GM18498 (cell line): ENCODE results near the gene CELSR1.
"Not testable (repeated sequence)": the region's sequence is repeated elsewhere in the genome, so short reads cannot be mapped to it uniquely, and the experiment has no call there.

ENCODE experiments used
- ATAC-seq: cut with Tn5 transposase; IDR thresholded peaks from one replicate; pipeline ENCODE4 v1.9.1; 2021; ENCODE audit warnings: mild to moderate bottlenecking, moderate library complexity; ENCODE audit not compliant: unreplicated experiment

CELSR1 gene

DNA sequence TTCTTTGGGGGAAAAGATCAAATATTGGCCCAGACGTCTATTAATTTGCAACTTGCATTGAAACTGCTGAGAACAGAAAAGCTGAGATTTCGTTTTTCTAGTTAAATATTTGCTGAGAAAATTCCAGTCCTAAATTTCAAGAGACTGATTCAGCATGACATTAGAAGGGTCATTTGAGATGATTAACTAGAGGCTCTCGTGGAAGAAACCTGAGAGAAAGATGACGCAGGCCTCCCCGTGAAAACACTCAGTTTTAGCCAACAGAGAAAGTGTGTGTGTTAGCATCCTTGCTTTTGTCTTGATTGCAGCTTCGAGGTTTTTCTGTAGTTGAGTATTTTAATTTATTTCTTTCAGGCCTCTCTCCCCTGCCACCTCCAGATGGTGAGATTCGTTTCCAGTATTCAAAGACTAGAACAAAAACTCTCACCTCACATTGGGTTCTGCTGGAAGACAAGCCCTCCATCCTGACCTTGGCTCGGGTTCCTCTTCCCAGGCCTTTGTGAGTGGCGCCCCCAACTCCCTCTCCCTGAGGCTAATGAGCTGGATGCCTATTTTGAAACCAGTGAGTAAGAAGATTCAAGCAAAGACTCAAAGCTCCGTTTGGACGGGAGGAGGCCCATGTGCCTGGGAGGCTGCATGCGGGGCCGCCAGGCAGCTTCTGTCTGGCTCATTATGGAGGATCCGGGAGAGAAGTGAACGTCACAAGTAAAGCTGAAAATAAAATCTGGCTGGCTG is 52.4 kb downstream of the CELSR1 start:
- ATAC-seq: no peak

DNA sequence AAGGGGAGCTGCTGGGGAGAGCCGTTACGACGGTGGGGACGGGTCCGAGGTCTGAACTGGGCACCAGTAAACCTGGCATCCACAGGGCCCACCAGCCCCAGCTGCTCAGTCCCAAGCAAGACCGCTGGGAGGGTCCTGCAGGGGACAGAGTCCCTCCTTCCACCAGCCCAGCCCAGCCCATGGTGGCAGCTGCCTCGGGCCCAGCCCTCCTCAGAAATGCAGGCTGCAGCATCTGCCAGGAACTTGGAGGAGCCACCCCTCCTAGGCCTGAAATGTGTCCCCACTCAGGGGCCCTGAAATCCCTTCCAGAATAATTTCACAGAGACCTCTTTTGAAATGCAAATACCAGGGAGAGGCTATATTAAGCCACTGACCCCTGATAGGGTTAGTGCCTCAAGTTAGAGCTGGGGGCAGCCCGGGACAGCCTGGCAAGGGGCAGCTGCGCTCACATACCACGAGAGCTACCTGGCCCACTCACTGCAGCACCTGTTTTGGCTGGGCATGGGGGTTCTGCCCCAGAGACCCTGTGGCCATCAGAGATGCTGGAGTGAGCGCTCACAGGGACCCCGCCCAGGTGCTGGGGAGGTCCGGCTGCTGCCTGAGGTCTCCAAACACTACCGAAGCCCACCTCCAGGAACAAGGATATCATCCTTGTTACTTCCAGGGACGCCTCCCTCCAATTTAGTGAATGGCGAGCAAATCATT is 53.1 kb downstream of the CELSR1 start:
- ATAC-seq: no peak

DNA sequence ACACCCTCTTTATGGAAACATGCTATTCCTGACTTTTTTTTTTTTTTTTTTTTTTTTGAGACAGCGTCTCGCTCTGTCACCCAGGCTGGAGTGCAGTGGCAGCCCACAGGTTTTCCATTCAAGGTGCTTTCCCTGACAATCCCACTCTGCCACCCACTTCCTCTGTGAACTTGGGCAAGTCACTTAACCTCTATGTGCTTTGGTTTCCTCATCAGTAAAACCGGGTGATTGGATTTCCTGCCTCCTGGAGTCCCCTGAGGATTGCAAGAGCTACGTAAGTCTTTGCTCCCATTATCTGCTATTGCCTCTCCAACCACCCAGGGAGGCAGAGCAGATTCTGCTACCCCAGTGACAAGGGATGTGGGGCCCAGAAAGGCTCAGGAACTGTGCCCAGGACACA is 54.1 kb downstream of the CELSR1 start:
- no peak for ATAC-seq

DNA sequence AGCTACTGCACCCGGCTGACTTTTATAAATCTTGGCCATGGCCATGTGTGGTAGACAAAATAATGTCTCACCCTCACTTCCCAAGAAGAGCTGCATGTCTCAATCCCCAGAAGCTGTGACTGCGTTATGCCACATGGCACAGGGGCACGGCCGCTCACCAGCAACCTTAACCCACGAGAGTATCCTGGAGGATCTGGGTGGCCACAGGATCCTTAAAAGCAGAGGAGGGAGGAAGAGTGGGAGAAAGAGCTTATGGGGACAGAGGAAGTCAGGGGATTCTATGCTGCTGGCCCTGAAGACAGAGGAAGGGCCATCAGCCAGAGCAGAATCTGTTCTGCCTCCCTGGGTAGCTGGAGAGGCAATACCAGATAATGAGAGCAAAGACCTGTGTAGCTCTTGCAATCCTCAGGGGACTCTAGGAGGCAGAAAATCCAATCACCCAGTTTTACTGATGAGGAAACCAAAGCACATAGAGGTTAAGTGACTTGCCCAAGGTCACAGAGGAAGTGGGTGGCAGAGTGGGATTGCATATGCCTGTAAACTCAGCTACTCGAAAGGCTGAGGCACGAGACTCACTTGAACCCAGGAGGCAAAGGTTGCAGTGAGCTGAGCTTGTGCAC is 55.3 kb downstream of the CELSR1 start:
- no peak for ATAC-seq

DNA sequence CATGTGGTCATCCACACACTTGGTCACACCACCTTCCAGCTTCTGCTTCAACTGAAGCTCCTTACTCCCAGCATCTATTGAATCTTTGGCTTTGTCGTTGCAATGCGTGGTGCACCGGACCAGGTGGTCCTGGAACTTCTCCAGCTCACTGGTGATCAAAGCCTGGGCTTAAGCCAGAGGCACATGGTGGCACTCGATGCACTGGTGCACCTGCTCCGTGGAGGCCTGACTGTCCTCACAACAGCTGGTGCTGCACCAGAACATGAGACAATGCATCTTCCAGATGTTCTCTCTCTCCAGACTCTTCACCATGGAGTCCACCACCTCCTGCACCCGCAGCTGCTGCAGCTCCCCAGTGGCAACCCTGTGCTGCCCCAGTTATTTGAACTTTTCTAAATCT is 56.0 kb downstream of the CELSR1 start:
- no peak for ATAC-seq

DNA sequence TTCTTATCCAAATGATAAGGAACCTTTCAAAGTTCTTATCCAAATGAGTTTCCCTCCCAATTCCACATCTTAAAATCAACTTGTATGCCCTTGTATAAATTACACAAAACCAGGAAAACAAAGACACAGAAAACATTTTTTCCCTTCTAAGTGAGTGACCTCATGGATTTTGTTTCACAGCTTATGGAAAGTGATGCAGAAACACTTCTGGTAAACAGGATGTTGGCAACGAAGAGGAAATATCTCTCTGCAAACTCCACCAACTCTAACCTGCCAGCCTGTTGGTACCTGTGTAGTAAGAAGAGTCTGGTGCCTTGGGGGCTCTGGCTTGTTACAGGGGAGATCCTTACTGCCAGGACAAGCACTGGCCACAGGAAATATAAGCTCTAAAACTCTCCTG is 57.0 kb downstream of the CELSR1 start:
- no peak for ATAC-seq

DNA sequence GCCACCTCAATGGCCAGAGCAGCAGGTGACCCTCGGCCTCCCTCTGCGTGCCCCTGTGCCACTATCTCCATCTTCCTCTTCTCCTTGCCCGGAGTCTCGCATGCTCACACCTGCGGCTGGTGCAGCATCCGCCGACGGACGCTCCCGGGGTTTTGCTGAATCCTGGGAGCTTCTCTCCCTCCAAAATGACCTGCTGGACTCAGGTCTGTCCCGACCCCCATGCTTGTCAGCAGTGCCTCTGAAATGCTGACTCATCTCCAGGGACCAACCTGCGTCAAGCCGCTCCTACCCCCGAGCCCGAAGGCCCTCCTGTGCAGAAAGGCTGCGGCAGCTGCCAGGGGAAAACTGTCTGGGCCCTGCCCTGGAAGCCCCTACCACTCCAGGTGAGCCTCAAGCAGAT is 58.4 kb downstream of the CELSR1 start:
- no peak for ATAC-seq

DNA sequence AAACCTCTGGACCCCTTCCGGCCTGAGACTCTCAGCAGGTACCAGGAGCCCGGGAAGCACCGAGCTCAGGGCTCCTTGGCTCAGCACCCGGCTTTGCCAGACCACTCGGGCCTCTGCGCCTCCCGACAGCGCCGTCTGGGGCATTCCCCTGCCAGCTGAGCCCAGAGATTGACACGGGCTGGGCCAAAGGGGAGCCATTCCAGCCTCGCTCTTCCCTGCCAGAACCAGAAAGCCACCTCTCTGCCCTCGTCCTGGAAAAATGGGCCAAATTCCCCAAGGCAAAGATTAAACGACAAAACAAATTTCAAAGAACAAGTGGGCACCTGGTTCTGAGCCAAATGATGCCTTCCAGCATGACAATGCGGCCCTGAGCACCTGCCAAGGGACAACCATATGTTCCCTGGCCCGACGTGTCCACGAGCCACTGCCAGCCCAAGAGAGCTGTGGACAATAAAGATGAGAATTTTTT is 59.3 kb downstream of the CELSR1 start:
- no peak for ATAC-seq

DNA sequence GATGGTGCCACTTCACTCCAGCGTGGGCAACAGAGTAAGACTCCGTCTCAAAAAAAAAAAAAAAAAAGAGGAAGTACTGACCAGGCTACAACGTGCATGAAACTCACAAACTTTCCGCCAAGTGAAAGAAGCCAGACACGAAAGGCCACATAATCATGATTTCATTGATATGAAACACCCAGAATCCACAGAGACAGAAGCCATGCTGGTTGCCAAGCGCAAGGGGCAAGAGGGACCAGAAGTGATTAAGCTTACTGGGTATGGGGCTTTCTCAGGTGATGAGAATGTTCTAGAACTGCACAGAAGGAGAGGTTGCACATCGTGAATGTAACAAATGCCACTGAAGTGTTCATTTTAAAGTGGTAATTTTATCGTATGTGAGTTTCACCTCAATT is 60.9 kb downstream of the CELSR1 start:
- no peak for ATAC-seq

DNA sequence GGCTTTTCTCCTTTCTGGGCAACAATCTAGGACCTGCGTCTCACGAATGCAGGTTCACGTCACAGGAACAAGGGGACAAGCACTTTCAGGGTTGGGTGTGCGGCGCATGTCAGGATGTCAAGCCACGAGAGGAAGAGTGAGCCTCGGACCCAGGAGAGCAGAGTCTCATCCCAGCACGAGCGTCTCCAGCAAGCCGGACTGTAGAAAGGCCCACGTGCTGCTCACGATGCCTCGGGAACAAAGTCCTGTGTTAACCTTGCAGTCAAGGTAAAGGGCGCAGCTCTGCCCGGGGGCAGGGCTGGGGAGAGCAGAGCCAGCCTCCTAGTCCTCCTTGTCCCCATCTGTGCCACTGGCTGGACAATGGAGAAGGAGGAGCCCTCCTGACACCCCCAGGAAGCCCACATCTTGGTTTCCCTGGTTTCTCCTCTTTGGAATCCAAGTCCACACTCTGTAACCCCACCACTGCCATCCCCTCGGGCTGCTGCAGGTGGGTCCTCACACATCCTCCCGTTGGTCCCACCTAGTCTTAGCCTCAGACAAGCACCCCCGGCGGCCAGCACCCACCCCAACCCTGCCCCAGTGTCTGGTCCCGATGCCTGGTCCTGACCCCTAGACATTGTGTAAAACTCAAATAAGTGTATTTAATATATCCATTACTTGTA is 63.4 kb downstream of the CELSR1 start:
- no peak for ATAC-seq

DNA sequence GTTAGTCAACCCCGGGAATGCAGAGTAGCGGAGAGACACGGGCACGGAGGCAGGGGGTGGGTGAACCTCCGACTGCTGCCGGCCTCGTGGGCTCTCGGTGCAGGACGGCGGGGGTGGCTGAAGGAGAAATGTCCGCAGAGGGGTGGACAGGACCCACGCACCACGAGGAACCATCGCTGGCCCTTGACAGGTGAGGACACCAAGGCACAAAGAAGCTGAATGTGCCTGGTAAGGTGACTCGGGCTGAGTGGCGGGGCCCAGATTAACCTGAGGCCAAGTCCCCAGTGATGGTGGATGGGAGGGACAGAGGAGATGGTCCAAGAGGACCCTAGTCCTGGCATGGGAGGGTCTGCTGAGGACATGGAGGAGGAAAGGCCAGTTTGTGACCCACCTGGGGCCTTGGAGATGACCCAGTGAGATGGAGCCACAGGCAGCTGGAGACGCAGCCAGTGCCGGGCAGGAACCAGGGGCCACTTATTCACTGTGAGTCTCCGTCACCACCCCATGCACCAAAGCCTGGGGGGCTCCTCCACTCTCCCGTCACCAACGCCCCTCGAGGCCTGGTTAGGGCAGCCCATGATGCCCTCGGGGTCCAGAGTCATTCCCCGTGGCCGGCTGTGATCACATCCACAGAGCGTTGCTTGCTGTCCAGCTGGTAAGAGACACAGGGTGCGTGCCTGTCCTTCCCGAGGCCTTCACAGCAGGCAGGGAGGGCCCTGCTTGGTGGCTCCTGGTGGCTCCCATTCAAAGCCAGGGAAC is 64.2 kb downstream of the CELSR1 start:
- no peak for ATAC-seq

DNA sequence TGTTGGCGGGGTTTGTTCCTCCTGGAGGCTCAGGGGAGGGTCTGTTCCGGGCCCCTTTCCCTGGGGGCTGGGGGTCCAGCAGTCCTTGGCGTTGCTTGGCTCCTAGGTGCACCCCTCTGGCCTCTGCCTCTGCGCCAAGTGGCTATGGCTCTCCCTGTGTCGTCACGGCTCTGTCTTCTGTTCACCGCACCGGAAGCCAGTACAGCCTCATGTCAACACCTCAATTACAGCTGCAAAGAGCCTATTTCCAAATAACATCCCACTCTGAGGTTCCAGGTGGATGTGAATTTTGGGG is 64.8 kb downstream of the CELSR1 start:
- ATAC-seq: no peak

DNA sequence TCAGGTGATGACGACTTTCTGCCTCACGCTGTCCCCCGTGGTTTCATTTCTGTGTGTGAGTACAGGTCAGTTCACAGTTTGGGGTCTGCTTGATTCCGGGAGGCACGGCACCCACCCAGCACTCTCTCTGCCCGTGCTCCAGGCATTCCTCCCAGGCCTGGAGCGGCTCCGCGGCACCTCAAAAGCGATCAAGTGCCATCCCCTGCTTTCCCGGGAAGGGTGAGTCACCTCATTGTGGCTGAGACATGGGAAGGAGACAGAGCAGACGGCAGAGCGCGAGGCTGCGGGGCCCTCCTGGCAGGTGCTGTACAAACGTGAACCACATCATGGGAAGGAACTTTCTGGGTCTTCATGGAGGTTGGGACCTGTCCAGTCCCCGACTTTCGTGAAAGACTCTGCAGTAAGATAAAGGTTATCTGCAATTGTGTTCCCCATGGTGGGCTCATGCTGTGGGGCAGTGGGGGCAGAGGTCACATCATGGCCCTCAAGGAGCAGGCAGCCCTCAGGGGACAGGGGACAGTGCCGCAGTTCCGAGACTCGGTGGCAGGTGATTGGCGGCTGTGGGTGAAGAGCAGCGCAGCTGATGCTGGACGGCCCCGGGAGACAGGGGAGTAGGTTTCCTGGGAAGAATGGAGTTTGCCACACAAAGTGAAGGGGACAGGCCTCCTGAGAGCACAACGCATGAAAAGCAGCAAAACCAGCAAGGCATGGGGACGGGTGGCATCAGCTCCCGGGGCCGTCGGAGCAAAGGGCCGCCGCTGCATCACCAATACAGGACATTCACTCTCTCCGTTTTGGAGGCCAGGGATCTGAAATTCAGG is 65.3 kb downstream of the CELSR1 start:
- no peak for ATAC-seq

DNA sequence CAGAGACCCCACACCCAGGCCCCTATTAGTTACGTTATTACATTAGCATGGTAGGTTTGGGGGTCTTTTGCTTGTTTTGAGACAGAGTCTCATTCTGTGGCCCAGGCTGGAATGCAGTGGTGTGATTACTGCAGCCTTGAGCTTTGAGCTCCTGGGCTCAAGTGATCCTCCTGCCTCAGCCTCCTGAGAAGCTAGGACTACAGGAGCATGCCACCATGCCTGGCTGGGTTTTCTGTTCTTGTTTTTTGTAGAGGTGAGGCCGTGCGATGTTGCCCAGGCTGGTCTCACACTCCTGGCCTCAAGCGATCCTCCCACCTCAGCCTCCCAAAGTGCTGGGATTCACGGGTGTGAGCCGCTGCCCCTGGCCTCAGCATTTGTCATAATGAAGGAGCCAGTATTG is 66.1 kb downstream of the CELSR1 start:
- not testable (repeated sequence) for ATAC-seq

DNA sequence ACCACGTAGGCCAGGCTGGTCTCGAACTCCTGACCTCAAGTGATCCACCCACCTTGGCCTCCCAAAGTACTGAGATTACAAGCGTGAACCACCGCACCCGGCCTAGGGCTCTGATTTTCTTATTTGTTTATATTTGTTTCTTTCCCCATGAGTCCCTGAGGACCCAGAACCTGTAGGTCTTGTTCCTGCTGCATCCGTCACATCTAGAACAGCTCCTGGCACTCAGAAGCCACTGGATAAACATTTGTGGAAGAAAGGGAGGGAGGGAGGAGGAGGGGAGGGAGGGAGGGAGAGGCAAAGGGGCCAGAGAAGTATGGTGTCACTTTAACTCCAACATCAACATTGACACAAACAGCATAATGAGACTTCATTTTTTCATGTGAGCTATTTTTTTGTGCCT is 67.7 kb downstream of the CELSR1 start:
- ATAC-seq: no peak

DNA sequence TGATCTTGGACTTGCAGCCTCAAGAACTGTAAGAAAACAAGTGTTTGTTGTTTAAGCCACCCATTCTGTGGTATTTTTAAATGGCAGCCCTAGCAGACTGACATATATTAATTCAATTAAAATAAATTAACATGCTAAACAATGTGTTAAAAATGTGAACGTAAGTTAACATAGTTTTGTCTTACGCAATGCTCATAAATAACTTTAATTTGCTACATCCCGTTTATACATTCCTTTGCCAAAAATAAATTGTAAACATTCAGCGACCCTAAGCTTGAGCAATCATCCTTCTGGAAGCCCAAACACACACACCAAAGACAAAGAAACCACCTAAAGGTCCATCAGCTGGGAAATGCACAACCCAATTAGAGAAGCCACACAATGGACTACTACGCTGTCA is 70.4 kb downstream of the CELSR1 start:
- no peak for ATAC-seq

DNA sequence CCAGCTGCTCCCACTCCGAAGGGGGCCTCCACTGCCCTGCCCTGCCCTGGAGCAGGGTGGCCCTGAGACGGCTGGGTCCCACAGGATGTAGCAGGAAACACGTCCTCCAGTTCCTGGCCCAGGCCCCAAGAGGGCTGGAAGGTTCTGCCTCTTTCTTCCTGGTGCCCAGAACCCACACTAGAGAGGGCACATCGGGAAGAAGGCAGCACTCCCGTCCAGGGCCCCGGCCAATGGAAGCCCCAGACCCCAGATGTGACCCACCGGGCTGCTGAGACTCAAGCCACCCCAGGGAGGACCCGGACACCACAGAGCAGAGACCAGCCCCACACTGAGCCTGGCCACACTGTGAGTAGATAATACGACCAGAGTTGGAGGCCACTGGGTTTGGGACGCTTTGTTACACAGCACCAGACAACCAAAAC is 71.2 kb downstream of the CELSR1 start:
- ATAC-seq: no peak

DNA sequence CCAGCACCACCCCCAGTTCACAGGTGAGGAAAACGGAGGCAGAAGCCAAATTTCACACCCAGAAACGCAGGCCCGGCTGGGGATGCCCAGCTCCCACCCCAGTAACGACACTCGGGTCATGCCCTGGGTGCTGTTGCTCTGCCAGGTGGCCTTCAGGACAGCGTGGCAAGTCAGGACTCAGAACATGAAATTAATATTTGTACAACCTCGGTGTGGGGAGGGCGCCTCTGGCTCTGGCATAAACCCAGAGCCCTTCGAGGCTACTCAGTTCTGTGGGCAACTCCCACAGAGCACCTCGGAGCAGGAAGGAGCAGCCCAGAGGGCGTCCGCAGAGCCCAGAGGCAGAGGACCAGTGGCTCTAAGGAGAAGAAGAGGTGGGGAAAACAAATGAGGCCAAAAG is 71.6 kb downstream of the CELSR1 start:
- ATAC-seq: no peak

DNA sequence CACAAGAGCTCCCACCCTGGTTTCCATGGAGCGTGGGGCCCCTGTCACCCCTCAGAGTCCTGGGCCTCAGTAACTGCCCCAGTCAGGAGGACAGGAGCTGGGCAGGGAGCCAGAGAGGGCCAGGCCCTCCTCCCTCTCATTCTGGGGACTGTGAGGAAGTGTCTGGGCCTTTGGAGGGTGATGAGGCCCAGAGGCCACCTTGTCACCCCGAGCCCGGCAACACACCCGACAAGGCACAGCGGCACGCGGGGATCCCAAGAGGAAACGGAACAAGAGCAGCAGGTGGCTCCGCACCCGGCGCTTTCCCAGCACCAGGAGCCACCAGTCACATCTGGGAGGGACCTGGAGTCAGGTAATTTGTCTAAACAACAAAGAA is 72.1 kb downstream of the CELSR1 start:
- ATAC-seq: no peak

DNA sequence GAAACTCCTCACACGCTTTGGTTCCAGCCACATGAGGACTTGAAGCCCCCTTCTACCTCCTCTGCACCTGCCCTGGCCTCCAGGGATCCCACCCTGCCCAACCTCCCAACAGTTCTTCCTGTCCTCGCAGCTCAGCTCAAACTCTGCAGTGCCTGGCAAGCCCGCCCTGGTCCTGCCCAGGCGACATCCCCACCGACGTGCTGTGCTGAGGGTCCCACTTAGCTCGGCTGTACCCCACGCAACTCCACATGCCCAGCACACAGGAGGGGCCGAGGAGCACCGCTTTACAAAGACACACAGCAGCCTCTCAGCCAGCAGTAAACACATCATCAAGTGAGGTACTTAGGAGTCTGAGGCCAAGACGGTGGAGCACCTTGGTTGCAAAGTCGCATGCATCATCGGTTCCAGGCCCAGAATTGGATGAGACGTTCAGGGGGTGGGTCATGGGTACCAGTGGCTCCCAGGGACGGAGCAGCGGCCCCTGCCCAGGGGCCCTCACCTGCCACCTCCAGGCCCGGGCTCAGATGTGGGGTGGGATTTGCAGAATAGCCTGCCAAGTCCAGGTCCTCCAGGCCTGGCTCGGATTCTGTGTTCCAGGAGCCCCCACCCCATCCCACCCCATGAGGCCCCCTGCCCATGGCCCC is 72.6 kb downstream of the CELSR1 start:
- ATAC-seq: no peak
